ENCODE measurements around the gene IL17B. TPM values are rescaled to one million over a fixed set of nuclear protein-coding genes. Genes with fewer than 3 reads are reported as not detected.

Gene IL17B
- total and polyA plus RNA-seq, 9 of the 15 experiments (the other 6 are each of a cell fraction or from before 2014, with no cell fraction given) = 0.28 to 2.6 (median 0.53) TPM; not detected in 2

DNA sequence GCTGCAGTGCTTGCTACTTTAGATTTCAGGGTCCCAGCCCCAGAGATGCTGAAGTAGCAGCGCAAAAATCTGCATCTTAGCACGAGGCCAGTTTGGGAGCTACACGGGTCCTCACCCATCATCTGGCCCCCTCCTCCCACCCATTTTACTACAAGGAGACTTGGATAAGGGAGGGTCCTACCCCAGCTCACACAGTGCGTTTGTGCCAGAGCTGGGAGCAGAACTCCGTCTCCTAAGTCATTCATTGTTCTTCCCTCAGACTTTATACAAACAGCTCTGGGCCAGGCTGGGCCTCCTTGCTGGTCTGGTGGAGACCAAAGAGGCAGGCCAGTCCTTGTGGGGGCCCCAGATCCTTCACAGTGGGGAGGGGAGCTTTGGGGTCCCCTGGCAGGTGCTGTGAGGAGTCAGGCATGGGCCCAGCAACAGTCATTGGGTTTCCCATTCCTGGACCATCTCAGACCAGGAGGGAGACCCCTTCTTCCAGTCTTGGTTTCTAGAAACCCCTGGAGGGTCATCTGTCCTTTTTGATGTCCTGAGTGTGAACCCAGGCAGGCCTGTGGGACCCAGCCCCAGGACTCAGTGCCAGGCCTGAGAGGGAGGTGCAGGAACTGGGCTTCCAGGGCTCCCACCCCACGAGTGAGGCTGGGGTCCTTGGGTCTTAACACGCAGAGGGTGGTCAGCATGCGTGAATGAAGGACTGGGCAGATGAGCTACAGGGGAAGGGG, 2.3 kb upstream of the IL17B start:
- ATAC-seq = peak; percentile 30; the same call in 2 of the 3 replicates
- no peak overlapping the region for H3K27ac ChIP-seq (ENCODE audit: extremely low read depth, low read depth, low read length)
- no peaks in the 10 kb centered on the region for H4K20me1 ChIP-seq (replicated peaks; ENCODE audit: control insufficient read depth, insufficient read depth, low read length)
- BruUV-seq (replicated peaks) = no TSS peak
- H3K79me2 ChIP-seq (ENCODE audit: control insufficient read depth, insufficient read depth, low read length) = no peaks in the 10 kb centered on the region
- FAIRE-seq = no peak
- peak overlapping the region in 1 of 2 experiments; percentile 70; a peak in 2 of 4 replicates for H3K9ac ChIP-seq (ENCODE audit: insufficient read depth in 1 of 2, low read depth in 2 of 2, low read length in 2 of 2)
- H2AFZ ChIP-seq (ENCODE audit: low read depth, low read length) = peak overlapping the region; percentile 78; the same call in 1 of the 2 replicates
- H3K4me2 ChIP-seq (ENCODE audit: insufficient read depth, low read length) = no peak overlapping the region
- no peak for DNase-seq (ENCODE audit: extremely low read depth in 1 of 4, low spot score in 3 of 4)
- 33% methylated on average over 8 of the region's 8 CpGs for WGBS (ENCODE audit: insufficient coverage, low coverage, missing lambda C conversion rate)
- in situ Hi-C loops (cut with MboI) = no loop called here
- peaks cover 3 to 25% of the 10 kb centered on the region in 2 experiments; a peak in 3 of 5 replicates for H3K4me1 ChIP-seq (replicated peaks in 1 of 2; ENCODE audit: control insufficient read depth in 2 of 2, insufficient read depth in 2 of 2, low read length in 2 of 2)
- CTCF ChIA-PET (ENCODE audit: low intra/inter-chr PET ratio) = interaction anchor here (0.6 to 2.5 kb wide), 6 partner anchors 9 to 184 kb away, joined by 3 to 20 read pairs (median 5); no protein-coding TSS in a partner anchor
- no peaks in the 10 kb centered on the region for H3K27me3 ChIP-seq (ENCODE audit: control insufficient read depth in 2 of 2, insufficient read depth in 2 of 2, low read length in 2 of 2)
- intact Hi-C loops (cut with micrococcal nuclease) = loop anchor here (5.0 kb wide), 1 partner anchor 236 kb away; no protein-coding TSS in a partner anchor
- H3K9me3 ChIP-seq (replicated peaks; ENCODE audit: control insufficient read depth, insufficient read depth, low read depth, low read length) = no peaks in the 10 kb centered on the region
- no peaks in the 10 kb centered on the region for H3K36me3 ChIP-seq (ENCODE audit: control insufficient read depth, insufficient read depth, low read length)
- TF ChIP-seq GABPB1 (CRISPR knock-in tag; IDR thresholded peaks at IDR 0.05) (0 out of 2 replicates have a peak, but pooled peaks have one; percentile 31), SNRNP70 (optimal IDR thresholded peaks at IDR 0.05; ENCODE audit: low read depth, low read length) (no peak), LEF1 (IDR thresholded peaks at IDR 0.05) (no peak), CEBPG (CRISPR knock-in tag; IDR thresholded peaks at IDR 0.05) (no peak), CEBPG (tag; conservative IDR thresholded peaks at IDR 0.05 in 1 of 2, IDR thresholded peaks at IDR 0.05 in 1 of 2) (no peak), BDP1 (IDR thresholded peaks at IDR 0.05; ENCODE audit: insufficient read depth, insufficient read length) (no peak), SAP30 (IDR thresholded peaks at IDR 0.05; ENCODE audit: borderline replicate concordance, insufficient read depth, low read depth, low read length, poor library complexity, severe bottlenecking) (no peak), PML (IDR thresholded peaks at IDR 0.05; ENCODE audit: low read length) (no peak), TAF7 (tag; IDR thresholded peaks at IDR 0.05) (no peak), KHSRP (IDR thresholded peaks at IDR 0.05) (no peak)
- TF ChIP-seq, protein P1, sequence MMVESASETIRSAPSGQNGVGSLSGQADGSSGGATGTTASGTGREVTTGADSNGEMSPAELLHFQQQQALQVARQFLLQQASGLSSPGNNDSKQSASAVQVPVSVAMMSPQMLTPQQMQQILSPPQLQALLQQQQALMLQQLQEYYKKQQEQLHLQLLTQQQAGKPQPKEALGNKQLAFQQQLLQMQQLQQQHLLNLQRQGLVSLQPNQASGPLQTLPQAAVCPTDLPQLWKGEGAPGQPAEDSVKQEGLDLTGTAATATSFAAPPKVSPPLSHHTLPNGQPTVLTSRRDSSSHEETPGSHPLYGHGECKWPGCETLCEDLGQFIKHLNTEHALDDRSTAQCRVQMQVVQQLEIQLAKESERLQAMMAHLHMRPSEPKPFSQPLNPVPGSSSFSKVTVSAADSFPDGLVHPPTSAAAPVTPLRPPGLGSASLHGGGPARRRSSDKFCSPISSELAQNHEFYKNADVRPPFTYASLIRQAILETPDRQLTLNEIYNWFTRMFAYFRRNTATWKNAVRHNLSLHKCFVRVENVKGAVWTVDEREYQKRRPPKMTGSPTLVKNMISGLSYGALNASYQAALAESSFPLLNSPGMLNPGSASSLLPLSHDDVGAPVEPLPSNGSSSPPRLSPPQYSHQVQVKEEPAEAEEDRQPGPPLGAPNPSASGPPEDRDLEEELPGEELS (CRISPR knock-in tag; IDR thresholded peaks at IDR 0.05; ENCODE audit: borderline replicate concordance) = 0 out of 2 replicates have a peak, but pooled peaks have one; percentile 40
- TF ChIP-seq, protein P2, sequence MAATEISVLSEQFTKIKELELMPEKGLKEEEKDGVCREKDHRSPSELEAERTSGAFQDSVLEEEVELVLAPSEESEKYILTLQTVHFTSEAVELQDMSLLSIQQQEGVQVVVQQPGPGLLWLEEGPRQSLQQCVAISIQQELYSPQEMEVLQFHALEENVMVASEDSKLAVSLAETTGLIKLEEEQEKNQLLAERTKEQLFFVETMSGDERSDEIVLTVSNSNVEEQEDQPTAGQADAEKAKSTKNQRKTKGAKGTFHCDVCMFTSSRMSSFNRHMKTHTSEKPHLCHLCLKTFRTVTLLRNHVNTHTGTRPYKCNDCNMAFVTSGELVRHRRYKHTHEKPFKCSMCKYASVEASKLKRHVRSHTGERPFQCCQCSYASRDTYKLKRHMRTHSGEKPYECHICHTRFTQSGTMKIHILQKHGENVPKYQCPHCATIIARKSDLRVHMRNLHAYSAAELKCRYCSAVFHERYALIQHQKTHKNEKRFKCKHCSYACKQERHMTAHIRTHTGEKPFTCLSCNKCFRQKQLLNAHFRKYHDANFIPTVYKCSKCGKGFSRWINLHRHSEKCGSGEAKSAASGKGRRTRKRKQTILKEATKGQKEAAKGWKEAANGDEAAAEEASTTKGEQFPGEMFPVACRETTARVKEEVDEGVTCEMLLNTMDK (IDR thresholded peaks at IDR 0.05; ENCODE audit: borderline replicate concordance, insufficient read depth, low read depth, low read length, poor library complexity, severe bottlenecking) = no peak
- no peak overlapping the region for H3K4me3 ChIP-seq
- POLR2A ChIA-PET = interaction anchor here (0.6 to 1.1 kb wide), 4 partner anchors 10 to 85 kb away, joined by 3 to 4 read pairs (median 3); no protein-coding TSS in a partner anchor
- no peaks in the 10 kb centered on the region for H3K9me1 ChIP-seq (ENCODE audit: control insufficient read depth, insufficient read depth, low read length)

Measured in K562 (cell line).